Measurements from ENCODE around the gene TMEM255B.
"Not testable (repeated sequence)": the region's sequence is repeated elsewhere in the genome, so short reads cannot be mapped to it uniquely, and the experiment has no call there.

The TMEM255B gene

DNA sequence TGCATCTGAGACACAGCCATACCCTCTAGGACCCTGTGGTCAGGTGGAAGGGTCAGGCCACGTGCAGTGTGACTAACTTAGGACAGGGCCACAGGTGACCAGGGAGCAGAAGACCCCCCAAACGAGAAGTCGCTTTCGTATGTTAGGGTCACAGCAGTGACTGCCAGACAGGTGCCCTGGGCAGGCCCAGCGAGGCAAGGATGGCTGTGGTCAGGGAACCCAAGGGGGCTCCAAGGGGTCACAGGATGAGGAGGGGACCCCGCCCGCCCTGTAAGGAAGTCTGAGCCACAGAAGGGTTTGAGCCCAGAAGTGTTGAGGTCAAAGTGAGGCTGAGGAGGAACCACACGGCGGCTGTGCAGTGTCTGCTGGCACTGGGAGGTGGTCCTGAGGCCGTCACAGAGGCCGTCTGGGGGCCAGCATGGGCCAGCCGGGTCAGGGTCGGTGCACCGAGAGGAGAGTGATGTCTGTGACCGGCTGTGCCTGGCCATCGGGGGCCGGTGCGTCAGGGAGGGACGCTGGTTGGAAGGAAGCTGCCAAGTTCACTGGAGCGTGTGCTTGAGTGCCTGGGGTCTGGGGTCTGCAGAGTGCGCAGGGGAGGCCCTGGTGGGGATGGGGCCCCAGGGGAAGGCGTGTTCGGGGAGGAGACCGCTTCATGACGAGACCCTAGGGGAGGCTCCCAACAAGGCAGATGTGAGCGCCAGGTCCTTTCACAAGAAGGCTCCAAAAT lies 24.8 kb upstream of the TMEM255B start:
- no peak for DNase-seq (ENCODE audit: low read depth in 2 of 2)

DNA sequence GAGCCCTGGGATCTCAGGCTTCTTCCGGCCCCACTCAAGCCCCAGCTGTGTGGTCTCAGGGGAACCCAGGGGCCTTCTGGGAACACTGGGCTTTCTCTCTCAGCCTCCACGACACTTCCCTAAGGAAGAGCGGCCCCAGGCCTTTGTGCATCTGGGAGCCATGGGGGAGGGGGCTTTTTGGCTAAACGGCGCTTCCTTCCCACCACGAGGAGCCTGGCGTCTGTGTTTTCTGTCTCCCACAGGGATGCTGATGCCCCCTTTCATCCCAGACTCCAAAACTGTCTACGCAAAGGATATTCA lies 24.2 kb upstream of the TMEM255B start:
- DNase-seq (ENCODE audit: low read depth in 2 of 2), result no peak

GRCh38 chr13:113735194-113735593 lies 23.8 kb upstream of the TMEM255B start:
- DNase-seq (ENCODE audit: low read depth in 2 of 2), result no peak

DNA sequence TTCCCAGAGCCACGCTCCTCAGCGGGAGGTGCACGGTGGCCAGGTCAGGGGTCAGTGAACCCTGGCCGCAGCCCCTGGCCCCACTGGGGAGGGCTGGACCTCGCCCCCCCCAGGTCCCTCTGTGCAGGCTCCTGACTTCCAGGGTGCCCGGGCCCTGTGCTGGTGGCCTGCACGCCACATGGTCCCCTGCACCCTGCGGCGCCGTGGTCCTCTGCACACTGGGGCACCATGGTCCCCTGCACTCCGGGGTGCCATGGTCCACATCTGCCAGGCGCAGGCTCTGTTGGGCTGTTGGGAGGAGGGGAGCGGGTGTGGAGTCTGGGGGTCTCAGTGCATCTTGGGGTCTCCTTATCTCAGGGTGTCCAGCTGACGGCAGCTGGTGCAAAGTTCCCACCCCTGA lies 23.3 kb upstream of the TMEM255B start:
- DNase-seq (ENCODE audit: low read depth in 2 of 2), result no peak

GRCh38 chr13:113736258-113736731 lies 22.7 kb upstream of the TMEM255B start:
- no peak for DNase-seq (ENCODE audit: low read depth in 2 of 2)

DNA sequence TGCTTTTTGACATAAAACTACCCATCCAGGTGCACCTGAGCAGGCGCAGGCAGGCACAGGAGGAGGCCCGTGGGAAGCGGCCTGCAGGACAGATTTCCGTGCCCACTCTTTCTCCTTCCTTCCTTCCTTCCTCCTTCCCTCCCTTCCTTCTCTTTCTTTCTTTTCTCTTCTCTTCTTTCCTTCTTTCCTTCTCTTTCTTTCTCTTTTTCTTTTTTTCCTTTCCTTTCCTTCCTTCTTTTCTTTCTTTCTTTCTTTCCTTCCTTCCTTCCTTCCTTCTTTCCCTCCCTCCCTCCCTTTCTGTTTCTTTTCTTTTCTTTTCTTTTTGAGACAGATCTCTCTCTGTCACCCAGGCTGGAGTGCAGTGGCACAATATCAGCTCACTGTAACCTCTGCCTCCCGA lies 21.2 kb upstream of the TMEM255B start:
- DNase-seq (ENCODE audit: low read depth in 2 of 2), result no peak

GRCh38 chr13:113739527-113740285 lies 19.3 kb upstream of the TMEM255B start:
- no peak for DNase-seq (ENCODE audit: low read depth in 2 of 2)

- no peak for DNase-seq (ENCODE audit: low read depth in 2 of 2)
Measured at GRCh38 chr13:113740286-113740556, 18.8 kb upstream of the TMEM255B start.

DNA sequence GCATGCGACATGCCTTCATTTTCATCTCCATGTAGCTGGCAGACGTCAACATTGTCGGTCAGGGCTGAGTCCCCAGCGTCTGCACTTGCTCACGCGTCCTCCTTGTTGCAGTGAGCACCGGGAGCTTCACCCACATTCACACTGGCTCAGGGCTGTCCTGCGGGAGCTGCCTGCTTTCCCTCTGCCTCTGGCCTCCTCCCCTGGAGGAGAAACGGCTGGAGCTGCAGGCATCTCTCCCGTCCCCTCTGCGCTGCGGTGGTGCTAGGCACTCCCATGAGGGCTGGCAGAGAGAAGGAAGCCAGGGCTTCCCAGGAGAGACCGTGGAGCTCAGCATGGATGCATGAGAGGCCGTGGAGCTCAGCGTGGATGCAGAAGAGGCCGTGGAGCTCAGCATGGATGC lies 18.4 kb upstream of the TMEM255B start:
- DNase-seq (ENCODE audit: low read depth in 2 of 2), result no peak

DNA sequence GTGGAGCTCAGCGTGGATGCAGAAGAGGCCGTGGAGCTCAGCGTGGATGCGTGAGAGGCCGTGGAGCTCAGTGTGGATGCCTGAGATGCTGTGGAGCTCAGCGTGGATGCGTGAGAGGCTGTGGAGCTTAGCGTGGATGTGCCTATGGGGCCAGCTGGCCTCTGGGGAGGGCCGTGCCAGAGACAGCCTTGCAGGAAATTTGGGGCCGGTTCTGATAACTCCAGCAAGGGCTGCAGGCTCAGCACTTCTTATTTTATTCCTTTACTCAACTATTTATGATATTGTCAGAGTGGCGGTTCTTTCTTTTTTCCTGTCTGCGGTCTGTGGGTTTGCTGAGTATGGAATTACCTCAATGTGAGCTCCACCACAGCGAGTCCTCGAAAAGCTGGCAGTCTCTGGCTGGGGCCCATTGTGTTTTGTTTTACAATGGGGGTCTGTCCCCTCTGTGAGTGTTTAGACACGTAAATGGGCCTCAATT lies 17.8 kb upstream of the TMEM255B start:
- DNase-seq (ENCODE audit: low read depth in 2 of 2), result no peak

- no peak for DNase-seq (ENCODE audit: low read depth in 2 of 2)
Measured at GRCh38 chr13:113742000-113742441, 17.0 kb upstream of the TMEM255B start.

GRCh38 chr13:113742445-113743120 lies 16.4 kb upstream of the TMEM255B start:
- no peak for DNase-seq (ENCODE audit: low read depth in 2 of 2)

GRCh38 chr13:113743366-113744195 lies 15.4 kb upstream of the TMEM255B start:
- no peak for DNase-seq (ENCODE audit: low read depth in 2 of 2)

GRCh38 chr13:113744197-113745000 lies 14.6 kb upstream of the TMEM255B start:
- no peak for DNase-seq (ENCODE audit: low read depth in 2 of 2)

DNA sequence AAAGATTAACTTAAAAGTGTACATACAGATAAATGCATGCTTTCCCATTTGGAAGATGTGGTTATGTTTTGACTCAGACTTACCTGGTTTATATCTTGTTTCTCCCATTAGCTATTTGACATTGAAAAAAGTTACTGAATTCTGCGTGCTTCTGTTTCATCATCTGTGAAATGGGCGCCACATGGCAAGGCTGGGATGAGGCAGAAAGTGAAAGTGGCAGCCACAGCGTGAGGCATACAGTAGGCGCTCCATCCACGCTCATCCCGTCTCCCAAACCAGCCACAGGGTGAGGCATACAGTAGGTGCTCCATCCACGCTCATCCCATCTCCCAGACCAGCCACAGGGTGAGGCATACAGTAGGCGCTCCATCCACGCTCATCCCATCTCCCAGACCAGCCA lies 14.0 kb upstream of the TMEM255B start:
- no peak for DNase-seq (ENCODE audit: low read depth in 2 of 2)

GRCh38 chr13:113745500-113746142 lies 13.4 kb upstream of the TMEM255B start:
- DNase-seq (ENCODE audit: low read depth in 2 of 2), result not testable (repeated sequence)

GRCh38 chr13:113746143-113746525 lies 12.9 kb upstream of the TMEM255B start:
- no peak for DNase-seq (ENCODE audit: low read depth in 2 of 2)

DNA sequence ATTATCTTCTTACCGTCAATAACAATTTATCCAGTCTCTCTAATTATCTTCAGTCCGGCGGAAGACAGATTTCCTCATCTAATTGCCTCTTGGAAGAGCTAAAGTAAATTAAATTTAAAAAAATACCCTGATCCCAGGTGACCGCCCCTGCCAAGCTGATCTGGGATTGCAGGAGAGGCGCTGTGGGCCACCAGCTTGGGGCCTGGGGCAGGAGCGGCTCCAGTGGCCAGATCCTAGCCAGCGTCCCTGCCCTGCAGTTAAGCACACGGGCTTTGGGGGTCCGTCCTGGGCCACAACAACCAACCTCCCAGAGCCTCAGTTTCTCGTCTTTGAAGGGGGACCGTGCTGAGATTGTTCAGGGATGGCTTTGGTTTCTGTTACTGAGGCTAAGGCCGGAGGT lies 12.4 kb upstream of the TMEM255B start:
- DNase-seq (ENCODE audit: low read depth in 2 of 2), result no peak

DNA sequence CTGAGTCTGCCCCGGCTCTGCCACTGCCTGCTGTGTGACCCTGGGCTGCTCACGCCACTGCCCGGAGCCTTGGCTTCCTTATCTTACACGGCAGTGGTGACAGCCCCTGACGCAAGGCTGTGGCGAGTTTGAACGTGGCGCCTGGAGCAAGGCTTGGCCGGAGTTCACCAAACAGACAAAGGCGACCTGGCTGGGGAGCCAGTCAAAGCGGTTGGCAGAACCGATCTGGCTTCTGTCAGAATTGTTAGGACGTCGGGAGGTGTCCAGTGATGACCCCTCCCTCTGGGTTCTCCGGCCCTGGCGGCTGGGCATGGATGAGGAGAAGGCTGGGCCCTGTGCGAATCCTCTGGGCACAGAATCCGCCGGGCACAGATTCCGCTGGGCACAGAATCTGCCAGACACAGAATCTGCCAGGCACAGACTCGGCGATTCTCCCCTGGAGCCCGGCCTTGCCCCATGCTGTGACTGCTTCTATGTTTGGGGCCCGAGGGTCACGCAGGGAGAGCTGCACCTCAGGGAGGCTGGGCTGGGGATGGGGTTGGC lies 11.7 kb upstream of the TMEM255B start:
- no peak for DNase-seq (ENCODE audit: low read depth in 2 of 2)

DNA sequence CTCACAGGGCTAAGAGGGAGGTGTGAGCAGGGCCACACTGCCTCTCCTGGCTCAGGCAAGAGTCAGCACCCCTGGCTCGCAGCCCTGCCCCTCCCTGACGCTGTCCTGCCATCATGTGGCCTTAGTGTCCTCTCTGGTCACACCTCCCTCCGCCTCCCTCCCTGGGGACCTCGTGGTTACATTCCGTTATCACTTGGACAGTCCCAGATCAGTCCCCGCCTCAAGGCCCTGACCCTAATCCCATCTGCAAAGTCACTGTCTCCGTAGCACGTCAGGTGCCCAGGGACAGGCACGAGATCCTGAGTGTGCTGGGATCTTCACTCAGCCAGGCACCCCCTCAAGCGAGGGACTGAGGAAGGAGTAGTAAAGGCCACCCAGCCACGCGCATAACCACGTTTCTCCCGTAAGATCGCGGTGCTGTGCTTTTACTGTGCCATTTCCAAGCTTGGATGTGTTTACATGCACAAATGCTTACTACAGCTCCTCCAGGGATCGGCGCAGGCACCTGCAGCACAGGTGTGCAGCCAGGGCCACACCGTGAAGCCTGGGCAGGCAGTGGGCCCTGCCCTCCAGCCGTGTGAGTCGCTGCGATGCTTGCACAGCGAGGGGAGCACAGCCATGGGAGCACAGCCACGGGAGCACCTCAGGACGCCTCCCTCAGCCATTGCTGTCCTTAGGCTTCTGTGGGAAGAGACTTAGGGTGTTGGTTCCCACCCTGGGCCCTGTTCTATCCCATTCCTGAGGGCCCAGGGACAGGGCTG lies 10.7 kb upstream of the TMEM255B start:
- DNase-seq (ENCODE audit: low read depth in 2 of 2), result no peak
